HG03175 (cell line): Measurements from ENCODE around the gene ZNF836.

ENCODE experiments used
- ATAC-seq: cut with Tn5 transposase; IDR thresholded peaks from one replicate; pipeline ENCODE4 v1.9.1; 2021; ENCODE audit warnings: mild to moderate bottlenecking, moderate library complexity; ENCODE audit not compliant: unreplicated experiment

The ZNF836 gene

DNA sequence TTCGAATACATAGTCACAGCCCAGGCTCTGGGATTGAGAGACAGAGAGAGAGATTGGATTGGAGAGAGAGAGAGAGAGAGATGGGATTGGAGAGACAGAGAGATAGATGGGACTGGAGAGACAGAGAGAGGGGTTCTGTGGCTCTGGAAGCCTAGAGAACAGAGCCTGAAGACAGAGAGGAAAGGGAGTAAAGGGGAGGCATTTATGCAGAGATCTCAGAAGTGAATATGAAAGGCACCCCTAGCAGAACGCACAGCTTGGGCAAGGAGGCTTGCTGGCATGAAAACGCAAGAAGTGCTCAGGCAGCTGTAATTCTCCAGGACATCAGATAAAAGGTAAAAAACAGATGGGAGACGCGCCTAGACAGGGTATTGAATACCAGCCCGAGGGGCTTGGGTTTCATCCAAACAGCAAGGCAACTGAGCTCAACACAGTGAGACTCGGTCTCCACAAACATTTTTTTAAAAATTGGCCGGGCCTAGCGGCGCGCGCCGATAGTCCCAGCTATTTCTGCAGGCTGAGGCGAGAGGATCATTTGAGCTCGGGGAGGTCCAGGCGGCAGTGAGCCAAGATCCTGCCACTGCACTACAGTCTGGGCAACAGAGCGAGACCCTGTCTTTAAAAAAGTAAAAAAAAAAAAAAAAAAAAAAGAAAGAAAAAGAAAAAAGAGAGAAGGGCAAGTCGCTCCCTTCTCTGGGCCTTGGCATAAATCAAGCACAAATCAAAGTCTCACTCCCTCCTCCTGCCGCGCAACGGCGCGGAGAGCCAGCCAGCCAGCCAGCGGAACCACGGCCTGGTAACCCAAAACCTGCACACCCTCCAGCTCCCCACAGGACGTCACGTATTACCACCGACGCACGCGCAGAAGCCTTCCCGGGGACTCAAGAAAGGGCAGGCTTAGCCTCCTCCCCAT lies 17.7 kb upstream of the ZNF836 start:
- ATAC-seq, result peak; percentile 13

DNA sequence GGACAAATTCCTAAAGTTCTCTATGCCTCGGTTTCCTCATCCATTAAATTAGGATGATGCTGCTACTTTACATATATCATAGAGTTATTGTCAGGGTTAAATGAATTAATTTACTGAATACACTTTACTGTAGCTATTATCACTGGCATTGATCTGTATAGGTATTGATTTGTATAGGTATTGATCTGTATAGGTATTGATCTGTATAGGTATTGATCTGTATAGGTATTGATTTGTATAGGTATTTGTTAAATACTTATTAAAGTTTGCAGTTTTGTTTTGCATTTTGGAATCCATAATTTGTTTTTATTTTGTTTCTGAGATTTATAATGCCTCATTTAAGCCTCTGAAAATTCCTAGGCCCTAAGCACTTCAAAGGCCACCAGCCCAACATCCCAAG lies 16.0 kb upstream of the ZNF836 start:
- no peak for ATAC-seq

DNA sequence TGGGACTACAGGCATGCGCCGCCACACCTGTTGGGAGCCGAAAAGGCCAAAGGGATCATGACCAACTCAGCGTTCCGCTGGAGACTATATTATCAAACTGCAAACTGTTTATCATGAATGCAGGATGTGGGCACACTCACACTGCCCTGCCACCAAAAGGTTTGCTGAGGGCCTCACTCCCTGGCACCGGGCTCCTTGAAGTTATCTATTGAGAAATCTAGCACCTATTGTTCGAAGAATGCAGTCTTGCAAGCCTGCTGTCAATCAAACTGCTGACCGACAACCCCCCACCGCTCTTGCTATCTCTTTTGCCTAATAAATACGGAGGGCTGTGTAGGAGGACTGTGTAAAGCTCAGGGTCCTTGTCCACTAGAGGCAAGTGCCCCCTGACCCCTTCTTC lies 5.2 kb upstream of the ZNF836 start:
- no peak for ATAC-seq

DNA sequence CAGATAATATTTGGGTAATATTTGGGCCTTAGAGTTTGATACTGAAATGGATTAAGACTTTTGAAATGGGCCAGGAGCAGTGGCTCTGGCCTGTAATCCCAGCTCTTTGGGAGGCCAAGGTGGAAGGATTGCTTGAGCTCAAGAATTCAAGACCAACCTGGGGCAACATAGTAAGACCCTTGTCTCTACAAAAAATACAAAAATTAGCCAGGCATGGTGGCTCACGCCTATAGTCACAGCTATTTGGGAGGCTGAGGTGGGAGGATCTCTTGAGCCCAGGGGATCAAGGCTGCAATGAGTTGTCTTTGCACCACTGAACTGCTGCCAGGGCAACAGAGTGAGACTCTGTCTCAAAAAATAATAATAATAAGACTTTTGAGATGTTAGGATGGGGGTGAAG lies 926 bp upstream of the ZNF836 start:
- ATAC-seq, result no peak

DNA sequence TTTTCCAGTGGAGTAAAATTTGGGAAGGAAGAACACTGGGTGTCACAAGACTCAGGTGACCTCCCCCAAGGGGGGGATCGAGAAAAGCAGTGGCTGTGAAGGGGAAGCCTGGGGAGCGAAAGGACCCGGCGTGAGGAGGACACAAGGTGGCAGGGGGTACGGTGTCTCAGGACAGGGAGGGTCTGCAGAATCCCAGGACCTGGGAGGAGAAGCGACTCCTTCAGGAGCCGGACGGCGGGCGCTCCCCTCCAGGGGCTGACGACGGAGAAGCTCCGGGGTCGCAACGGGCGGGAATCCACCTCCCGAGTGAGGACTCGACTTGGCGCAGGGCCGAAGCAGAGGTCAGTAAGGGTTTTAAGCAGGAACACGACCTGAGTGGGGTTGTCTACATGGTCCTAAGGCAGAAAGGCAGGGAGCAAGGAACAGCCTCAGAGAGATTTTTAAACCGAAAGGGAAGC lies 529 bp downstream of the ZNF836 start:
- peak; percentile 24 for ATAC-seq

DNA sequence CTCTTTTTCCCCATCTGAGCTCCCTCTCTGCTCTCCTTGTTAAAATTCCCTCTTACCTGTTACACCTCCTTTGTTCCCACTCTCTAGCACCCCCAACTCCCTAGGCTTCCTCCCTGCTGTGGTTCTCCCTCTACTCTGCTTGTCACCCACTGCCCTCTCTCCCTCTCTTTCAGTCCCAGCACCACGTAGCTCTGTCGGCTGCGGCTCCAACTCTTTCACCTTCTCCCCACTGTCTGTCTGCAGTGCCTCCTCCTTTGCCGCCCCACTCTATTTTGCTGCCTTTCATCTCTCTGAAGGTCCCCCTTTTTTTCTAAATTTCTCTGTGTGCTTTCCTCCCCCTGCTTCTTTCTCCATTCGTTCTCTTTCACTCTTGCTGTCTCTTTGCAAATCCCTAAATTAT lies 1.1 kb downstream of the ZNF836 start:
- ATAC-seq, result no peak

DNA sequence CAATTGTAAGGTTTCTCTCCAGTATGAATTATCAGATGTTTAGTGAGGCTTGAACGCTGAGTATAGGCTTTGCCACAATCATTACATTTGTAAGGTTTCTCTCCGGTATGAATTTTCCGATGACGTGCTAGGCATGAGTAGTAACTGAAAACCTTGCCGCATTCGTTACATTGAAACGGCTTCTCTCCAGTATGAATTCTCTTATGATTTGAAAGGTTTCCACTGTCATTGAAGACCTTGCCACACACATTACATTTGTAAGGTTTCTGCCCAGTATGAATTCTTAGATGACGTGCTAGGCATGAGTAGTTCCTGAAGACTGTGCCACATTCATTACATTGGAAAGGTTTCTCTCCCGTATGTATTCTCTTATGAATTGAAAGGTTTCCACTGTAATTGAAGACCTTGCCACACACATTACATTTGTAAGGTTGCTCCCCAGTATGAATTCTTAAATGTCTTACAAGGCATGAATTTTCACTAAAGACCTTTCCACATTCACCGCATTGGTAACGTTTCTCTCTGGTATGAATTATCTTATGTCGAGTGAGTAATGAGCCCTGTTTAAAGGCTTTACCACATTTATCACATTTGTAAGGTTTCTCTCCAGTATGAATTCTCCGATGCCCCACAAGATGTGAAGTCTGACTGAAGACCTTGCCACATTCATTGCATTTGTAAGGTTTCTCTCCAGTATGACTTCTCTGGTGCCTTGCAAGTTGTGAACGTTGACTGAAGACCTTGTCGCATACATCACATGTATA lies 15.6 kb downstream of the ZNF836 start:
- no peak for ATAC-seq

DNA sequence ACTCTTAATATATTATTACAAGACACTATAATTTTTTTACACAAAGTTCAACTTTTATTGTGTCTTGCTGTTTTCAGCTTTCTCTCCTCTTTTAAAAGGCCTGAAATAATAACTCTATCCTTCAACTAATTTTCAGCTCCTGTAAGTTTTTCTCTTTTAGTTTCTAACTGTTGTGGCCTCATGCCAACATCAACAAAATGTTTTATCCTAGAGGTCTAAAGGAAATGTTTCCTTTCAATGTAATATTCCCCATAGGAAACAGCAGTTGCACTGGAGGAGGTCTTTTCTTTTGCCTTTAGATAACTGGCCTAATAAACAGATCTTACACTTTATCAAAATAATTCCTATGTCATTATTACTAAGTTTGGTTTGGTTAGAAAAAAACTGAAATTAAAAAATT lies 23.2 kb downstream of the ZNF836 start:
- no peak for ATAC-seq

DNA sequence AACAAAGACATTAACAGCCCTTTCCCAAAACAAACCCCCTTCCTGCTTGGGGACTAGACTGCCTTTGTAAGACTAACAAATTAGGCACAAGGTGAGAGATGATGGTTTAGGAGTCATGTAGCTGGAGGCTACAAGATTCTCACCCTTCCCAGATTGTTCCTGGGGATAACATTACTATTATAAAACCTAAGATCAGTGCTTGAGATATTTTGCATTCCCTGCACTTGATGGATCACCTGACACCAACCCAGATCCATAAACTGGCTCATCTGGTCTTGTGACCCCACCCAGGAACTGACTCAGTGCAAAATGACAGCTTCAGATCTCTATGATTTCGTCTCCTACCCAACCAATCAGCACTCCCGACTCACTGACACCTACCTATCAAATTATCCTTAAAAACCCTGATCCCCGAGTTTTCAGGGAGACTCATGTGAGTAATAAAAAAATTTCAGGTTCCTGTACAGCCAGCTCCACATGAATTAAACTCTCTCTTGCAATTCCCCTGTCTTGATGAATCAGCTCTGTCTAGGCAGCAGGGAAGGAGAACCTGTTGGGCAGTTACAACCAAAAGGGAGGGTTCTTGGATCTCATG lies 29.3 kb downstream of the ZNF836 start:
- ATAC-seq, result no peak

DNA sequence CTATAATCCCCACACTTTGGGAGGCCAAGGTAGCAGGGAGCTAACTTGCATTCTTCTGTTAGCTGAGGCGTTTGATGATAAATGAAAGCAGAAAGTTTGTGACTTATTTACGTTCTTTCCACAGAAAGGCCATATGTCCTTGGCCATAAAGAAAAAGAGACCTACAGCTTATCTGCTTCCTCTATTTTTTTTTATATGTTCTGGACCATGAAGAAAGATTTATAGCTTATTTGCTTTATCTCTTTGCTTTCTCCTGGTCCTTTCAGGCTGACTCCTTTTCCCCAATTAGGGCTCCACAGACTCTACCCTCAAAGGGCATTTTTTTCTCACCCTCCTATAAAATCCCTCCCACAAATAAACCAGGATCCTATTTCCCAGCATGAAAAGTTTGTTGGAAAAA lies 30.2 kb downstream of the ZNF836 start:
- no peak for ATAC-seq

DNA sequence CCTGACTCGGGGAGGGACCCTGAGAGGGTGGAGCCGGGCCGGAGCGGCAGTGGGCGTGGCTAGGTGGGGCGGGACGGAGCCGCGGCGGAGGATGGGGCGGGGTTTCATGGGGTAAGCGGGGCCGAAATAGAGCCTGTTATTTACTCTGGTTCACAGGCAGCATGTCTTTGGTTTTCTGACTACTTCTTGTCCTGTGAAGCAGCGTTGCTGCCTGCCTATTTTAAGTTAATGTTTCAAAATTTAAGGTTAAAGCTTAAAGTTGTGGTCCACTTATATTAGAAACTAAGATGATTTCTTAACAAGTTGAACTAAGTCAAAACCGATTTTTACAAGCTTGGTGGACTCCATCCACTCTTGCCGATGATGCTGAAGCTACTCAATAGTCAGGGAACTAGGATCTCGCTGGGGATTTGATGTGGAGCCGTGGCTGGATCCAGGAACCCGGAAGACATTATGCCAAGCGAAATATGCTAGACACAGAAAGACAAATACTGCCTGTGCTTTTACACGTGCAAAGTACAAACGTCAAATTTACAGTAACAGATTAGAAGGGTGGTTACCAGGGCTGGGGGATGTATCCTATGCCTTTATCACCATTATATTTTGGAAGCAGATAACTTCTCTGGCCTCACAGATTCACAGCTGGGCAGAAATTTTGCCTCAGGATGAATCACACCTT lies 31.2 kb downstream of the ZNF836 start:
- ATAC-seq, result peak; percentile 94

DNA sequence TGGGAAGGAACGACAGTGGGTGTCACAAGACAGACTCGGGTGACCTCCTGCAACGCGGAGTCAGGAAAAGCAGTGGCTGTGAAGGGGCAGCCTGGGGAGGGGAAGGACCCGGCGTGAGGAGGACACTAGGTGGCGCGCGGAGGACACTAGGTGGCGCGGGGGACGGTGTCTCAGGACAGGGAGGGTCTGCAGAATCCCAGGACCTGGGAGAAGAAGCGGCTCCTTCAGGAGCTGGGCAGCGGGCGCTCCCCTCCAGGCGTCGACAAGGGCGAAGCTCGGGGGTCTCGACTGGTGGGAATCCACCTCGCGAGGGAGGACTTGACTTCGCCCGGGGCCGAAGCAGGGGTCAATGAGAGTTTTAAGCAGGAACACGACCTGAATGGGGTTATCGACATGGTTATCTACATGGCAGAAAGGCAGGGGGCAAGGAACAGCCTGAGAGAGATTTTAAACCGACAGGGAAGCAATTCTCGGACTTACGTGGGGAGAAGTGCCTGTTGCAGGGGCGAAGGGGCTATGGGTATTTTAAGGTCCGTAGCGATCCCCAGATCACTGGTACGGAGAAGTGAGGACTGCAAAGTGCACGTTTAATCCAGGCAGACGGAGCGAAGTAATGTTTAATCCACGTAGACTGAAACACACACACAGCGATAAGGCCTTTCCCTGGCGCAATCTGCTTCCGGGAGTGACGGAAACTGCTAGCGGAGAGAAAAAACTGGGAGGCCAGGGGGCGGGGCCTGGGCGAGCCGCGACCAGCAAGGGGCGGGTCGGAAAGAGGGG lies 32.0 kb downstream of the ZNF836 start, which contains the start of gene ZNF616:
Gene ZNF616, minus strand, starts transcription at position 687 of the 780 bp plus-strand sequence. CDS start 9,426 bp downstream, outside the sequence.
- peak; percentile 50 for ATAC-seq

DNA sequence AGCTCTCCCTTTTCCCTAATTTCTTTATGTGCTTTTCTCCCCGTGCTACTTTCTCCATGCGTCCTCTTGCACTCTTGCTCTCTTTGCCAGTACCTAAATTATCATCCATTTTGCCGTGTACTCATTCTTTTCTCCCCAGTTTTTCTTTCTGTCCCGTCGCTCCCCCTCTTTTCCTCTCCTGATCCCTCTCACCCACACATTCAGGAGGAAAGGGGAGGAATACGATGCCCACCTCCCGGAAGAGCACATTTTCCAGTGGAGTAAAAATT lies 32.5 kb downstream of the ZNF836 start:
- no peak for ATAC-seq

DNA sequence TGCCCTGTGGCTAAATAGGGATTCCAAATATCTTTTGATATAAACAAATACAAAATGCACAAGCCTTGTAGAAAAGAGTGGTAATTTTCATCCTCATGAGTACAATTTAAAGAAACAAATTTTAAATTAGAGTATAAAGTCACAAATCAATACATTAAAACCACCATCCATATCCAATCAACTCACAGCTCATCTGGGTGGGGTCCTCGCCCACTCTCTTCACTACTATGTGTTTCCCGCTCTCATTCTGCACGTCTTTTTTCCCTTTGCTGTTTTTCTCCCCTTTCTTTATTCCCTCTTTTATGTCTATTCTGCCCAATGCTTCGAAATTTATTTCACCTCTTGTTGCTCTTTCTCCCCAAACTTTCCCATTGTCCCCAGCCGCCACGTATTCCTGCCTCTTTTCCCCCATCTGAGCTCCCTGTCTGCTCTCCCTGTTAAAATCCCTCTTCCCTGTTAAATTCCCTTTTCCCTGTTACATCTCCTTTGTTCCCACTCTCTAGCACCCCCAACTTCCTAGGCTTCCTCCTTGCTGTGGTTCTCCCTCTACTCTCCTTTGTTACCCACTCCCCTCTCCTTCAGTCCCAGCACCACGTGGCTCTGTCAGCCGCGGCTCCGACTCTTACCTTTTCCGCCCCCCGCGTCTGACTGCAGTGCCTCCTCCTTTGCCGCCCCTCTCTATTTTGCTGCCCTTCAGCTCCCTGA lies 33.0 kb downstream of the ZNF836 start:
- no peak for ATAC-seq

DNA sequence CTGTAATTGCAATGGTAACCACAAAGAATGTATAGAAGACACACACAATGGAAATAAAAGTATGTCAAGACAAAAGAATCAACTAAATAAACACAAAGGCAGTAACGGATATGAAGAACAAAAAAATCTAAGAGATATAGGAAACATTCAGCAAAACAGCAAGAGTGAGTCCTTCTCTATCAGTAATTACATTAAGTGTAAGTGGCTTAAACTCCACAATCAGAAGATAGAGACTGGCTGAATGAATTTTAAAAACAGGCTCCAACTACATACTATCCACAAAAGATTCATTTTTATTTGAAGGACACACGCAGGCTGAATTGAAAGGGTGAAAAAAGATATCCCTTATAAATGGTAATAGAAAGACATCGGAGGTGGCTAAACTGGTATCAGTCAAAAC lies 51.1 kb downstream of the ZNF836 start:
- no peak for ATAC-seq

DNA sequence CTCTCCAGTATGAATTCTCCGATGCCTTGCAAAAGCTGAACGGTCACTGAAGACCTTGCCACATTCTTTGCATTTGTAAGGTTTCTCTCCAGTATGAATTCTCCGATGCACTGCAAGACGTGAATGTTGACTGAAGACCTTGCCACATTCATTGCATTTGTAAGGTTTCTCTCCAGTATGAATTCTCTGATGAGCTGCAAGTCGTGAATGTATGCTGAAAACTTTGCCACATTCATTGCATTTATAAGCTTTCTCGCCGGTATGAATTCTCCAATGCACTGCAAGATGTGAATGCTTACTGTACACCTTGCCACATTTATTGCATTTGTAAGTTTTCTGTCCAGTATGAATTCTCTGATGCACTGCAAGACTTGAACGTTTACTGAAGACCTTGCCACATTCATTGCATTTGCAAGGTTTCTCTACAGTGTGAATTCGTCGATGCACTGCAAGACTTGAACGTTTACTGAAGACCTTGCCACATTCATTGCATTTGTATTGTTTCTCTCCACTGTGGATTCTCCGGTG lies 55.8 kb downstream of the ZNF836 start:
- ATAC-seq, result no peak

DNA sequence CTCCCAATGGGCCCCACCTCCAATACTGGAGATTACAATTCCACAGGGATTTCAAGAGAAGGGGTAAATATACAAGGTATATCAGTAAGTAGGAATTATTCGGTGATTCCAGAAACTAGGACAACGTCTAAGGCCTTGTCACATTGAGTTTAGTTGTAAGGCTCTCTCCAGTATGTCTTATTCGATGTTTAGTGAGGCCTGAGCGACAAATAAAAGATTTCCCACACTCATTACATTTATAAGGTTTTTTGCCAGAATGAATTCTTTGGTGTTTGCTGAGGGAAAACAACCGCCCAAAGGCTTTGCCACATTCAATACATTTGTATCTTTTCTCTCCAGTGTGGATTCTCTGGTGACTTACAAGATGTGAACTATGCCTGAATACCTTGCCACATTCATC lies 56.7 kb downstream of the ZNF836 start:
- ATAC-seq, result no peak

DNA sequence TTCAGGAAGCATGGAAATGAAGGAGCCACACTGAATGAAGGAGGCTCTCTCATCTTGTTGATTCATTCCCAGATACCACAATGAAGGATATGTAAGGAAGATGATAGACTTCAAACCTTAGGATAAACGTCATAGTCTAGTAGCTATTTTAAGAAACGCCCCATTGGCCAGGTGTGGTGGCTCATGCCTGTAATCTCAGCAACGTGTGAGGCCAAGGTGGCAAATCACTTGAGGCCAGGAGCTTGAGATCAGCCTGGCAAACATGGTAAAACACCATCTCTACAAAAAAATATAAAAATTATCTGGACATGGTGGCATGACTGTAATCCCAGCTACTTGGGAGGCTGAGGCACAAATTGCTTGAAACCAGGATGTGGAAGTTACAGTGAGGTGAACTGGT lies 58.8 kb downstream of the ZNF836 start:
- ATAC-seq, result no peak

DNA sequence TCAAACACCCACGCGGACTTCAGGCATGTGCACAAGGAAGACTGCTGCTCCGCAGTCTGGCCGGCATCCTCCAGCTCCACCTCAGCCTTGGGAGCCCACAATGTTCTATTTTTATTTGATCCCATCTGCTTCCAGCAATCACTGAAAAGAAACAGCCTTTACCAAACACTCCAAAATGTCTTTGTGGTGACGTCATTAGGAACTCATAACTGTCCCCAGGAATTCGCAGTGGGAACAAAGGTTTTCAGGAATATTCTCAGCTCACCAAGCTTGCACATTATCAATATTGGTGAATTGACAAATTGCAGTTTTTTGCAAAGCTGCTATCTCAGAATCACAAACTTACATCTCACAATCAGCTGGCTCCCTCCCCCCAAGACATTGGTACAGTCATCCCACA lies 60.6 kb downstream of the ZNF836 start:
- no peak for ATAC-seq
